VCaP (cell line): Measurements from ENCODE around the gene BRD9.

Source experiments
- H3K27ac ChIP-seq: fragments of 450-650 bp; 2 replicates; pipeline ENCODE4 v1.5.1; 2017
- TF ChIP-seq, protein P1 (sequence below): fragments of 450-650 bp; conservative IDR thresholded peaks from 2 replicates; pipeline ENCODE4 v1.5.1; 2017; ENCODE audit warnings: mild to moderate bottlenecking, moderate library complexity

BRD9 gene

DNA sequence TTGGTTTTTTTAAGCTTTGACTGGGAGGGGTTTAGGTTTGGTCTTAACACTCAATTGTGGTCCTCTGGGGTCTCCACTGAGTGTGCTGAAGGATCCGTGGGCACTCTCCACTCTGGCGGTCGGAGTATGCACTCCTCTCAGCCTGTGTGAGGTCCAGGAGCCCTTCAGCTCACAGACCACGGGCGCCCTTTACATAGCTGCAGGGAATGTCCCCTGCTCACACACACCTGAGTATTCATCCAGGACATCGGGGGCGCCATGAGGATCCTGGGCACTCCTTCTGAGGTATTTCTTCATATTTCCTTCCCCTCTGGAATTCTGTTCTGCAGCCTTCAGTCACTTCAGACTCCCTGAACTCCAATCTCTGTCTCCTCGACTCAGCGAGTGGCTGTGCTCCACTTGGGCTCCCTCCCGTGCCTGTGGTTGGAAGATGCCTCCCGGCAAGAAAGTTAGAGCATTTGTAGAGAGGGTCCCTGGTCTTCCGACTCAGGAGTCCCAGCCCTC, 12.6 kb upstream of the BRD9 start:
- TF ChIP-seq, protein P1, sequence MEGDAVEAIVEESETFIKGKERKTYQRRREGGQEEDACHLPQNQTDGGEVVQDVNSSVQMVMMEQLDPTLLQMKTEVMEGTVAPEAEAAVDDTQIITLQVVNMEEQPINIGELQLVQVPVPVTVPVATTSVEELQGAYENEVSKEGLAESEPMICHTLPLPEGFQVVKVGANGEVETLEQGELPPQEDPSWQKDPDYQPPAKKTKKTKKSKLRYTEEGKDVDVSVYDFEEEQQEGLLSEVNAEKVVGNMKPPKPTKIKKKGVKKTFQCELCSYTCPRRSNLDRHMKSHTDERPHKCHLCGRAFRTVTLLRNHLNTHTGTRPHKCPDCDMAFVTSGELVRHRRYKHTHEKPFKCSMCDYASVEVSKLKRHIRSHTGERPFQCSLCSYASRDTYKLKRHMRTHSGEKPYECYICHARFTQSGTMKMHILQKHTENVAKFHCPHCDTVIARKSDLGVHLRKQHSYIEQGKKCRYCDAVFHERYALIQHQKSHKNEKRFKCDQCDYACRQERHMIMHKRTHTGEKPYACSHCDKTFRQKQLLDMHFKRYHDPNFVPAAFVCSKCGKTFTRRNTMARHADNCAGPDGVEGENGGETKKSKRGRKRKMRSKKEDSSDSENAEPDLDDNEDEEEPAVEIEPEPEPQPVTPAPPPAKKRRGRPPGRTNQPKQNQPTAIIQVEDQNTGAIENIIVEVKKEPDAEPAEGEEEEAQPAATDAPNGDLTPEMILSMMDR, result no peak
- no peak overlapping the region for H3K27ac ChIP-seq

DNA sequence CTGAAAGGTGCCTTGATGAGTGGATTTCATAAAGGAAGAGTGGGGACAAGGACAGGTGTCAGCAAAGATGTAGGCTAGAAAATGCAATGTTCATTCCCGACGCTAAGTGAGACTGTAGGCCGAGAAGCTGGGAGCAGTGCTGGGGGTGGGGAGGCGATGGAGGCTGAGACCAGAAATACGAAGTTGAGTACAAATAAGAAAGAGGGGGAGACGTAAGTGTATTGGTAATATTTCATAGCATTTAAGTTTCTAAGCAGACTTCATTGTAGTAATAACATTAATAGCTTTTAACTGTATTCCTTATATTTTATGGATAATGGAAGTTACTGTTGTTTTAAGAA, 11.1 kb upstream of the BRD9 start:
- TF ChIP-seq, protein P1, result no peak
- H3K27ac ChIP-seq, result no peak overlapping the region

DNA sequence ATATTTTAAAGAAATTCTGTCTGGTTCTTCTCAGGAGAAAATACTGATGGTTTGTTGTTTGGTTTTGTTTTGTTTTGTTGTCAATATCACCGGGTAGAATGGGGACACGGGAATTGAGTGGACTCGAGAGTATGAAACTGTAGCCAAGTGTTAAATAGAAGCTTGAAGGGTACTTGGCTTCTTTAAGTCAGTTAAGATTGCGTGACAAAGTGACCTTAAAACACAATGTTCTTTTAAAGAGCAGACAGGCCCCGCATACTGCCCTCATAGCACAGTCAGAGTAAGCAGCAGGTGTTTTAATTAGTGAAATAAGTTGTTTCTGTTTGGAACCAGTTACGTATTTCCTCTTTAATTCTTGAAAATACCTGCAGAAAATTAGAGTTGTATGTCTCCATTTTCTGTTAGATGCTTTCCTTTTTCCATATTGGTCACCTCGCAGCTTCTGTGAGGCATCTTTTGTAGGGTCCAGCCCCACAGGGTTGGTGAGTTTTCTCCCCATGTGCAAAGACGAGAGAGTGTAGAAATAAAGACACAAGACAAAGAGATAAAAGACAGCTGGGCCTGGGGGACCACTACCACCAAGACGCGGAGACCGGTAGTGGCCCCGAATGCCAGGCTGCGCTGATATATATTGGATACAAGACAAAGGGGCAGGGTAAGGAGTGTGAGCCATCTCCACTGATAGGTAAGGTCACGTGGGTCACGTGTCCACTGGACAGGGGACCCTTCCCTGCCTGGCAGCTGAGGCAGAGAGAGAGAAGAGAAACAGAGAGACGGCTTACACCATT, 9.7 kb upstream of the BRD9 start:
- TF ChIP-seq, protein P1, result no peak
- no peak overlapping the region for H3K27ac ChIP-seq

DNA sequence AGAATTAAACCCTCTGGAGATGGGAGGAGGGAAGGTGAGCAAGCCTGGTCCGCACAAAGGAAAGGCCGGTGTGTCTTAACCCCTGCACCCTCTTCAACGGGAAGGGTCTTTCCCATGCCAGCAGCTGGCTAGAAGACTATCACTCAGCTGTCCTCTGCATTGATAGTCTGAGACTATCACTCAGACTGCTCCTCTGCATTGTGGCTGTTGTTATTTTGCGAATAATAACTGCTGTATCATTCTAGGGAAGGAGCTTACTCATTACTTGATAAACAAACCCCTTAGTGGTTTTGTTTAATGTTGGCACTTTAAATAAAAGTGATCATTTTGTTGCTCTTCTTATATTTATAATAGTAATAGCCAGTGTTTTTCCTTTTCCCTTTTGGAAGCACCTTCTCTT, 8.2 kb upstream of the BRD9 start:
- no peak overlapping the region for H3K27ac ChIP-seq
- TF ChIP-seq, protein P1, result no peak

DNA sequence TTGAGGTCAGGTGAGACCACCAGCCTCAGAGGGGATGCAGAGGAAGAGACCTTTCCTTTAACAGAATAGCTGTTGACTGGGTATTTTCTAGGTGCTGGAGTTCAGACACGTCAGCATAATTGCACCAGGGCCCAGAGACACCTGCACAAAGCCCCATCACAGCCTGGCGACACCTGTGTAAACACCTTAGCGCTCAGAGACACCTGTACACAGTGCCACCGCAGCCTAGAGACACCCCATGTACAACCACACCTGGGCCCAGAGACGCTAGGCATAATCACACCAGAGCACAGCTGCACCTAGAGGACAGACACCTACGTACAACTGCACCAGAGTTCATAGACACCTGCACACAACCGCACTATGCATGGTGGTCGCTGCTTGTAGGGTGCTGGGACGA, 1.1 kb upstream of the BRD9 start:
- TF ChIP-seq, protein P1, result no peak
- peak overlapping the region; percentile 95; the same call in 1 of the 2 replicates for H3K27ac ChIP-seq

DNA sequence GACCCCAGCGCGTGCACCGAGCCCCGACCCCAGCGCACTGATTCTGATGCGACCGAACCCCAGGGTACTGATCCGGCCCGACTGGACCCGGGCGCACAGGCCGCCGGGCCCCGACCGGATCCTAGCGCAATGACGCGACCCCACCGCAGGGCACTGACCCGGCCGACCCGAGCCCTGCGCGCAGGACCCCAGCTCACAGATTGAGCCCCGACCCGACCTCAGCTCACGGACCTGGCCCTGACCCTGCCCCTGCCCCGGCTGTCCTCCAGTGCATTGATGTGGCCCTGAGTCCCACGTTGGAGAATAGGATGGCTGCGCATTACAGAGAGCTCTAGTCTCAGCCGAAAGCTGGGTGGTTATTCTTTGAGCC, 521 bp upstream of the BRD9 start:
- H3K27ac ChIP-seq, result peak overlapping the region; percentile 95; the same call in 1 of the 2 replicates
- TF ChIP-seq, protein P1, result no peak

DNA sequence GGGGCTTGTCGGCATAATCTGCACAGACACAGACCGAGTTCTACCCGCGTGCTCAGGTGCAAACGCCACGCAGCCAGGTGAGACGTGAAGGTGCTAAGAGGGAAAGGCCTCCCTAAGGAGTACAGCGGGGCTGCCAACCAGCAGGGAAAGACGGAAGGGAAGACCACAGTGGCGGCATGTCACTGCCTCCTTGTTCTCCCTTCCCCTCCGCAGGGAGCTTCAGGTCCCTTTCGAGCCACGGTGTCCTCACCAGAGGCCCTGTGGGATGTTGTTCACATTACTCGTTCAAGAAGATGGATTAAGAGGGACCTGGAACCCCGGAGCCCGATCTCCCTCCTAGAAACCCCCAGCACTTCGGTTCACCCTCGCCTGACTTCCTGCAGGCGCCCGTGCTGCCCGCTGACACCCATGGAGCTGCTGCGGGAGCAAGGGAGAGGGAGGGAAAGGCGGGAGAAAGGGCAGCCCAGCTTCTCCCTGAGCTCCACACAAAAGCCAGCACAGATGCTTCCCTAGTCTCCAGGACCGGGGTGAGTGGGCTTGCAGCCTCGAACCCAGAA, 686 bp downstream of the BRD9 start:
- peak overlapping the region; percentile 95 for H3K27ac ChIP-seq
- TF ChIP-seq, protein P1, result no peak
